Glomerular visceral epithelial cell (primary cell): ENCODE results near the gene DNAAF8.
"Not testable (repeated sequence)": the region's sequence is repeated elsewhere in the genome, so short reads cannot be mapped to it uniquely, and the experiment has no call there.

Source experiments
- DNase-seq: peaks from one replicate; pipeline ENCODE4 v3.0.0-alpha.2; 2016; ENCODE audit errors: extremely low spot score

Gene DNAAF8

GRCh38 chr16:4723071-4723767 is 11.1 kb upstream of the DNAAF8 start:
- no peak for DNase-seq

GRCh38 chr16:4724661-4725270 is 9.6 kb upstream of the DNAAF8 start:
- DNase-seq: no peak

- no peak for DNase-seq
These were observed 7.7 kb upstream of the DNAAF8 start for GRCh38 chr16:4726616-4727015.

- DNase-seq: no peak
These were observed 5.7 kb upstream of the DNAAF8 start for GRCh38 chr16:4728676-4729075.

GRCh38 chr16:4729876-4730275 is 4.5 kb upstream of the DNAAF8 start:
- DNase-seq: no peak

- DNase-seq: no peak
These were observed 1.1 kb upstream of the DNAAF8 start for GRCh38 chr16:4733211-4733742.

- DNase-seq: peak; percentile 3
These were observed 632 bp upstream of the DNAAF8 start for GRCh38 chr16:4733747-4734062.

- peak; percentile 84 for DNase-seq
These were observed 596 bp downstream of the DNAAF8 start for GRCh38 chr16:4734730-4735535.

GRCh38 chr16:4736546-4736945 is 2.2 kb downstream of the DNAAF8 start:
- no peak for DNase-seq

GRCh38 chr16:4737545-4737944 is 3.2 kb downstream of the DNAAF8 start:
- DNase-seq: no peak

GRCh38 chr16:4738370-4738769 is 4.0 kb downstream of the DNAAF8 start:
- not testable (repeated sequence) for DNase-seq

- no peak for DNase-seq
These were observed 9.0 kb downstream of the DNAAF8 start for GRCh38 chr16:4743226-4743878.

GRCh38 chr16:4744555-4745273 is 10.4 kb downstream of the DNAAF8 start:
- DNase-seq: no peak

- DNase-seq: no peak
These were observed 10.9 kb downstream of the DNAAF8 start for GRCh38 chr16:4745274-4745569.

- DNase-seq: no peak
These were observed 11.9 kb downstream of the DNAAF8 start for GRCh38 chr16:4746215-4746614.

- DNase-seq: no peak
These were observed 12.7 kb downstream of the DNAAF8 start for GRCh38 chr16:4746991-4747574.

GRCh38 chr16:4747906-4748681 is 13.8 kb downstream of the DNAAF8 start:
- no peak for DNase-seq

GRCh38 chr16:4748682-4749411 is 14.5 kb downstream of the DNAAF8 start:
- DNase-seq: no peak

GRCh38 chr16:4749700-4750257 is 15.4 kb downstream of the DNAAF8 start:
- DNase-seq: no peak

GRCh38 chr16:4750896-4751295 is 16.6 kb downstream of the DNAAF8 start:
- DNase-seq: no peak
